ENCODE data around the gene GNL2.
A peak's percentile ranks its signal among the peaks of the same experiment; 100 is the strongest.
"Not testable (repeated sequence)": the region's sequence is repeated elsewhere in the genome, so short reads cannot be mapped to it uniquely, and the experiment has no call there.

The GNL2 gene

DNA sequence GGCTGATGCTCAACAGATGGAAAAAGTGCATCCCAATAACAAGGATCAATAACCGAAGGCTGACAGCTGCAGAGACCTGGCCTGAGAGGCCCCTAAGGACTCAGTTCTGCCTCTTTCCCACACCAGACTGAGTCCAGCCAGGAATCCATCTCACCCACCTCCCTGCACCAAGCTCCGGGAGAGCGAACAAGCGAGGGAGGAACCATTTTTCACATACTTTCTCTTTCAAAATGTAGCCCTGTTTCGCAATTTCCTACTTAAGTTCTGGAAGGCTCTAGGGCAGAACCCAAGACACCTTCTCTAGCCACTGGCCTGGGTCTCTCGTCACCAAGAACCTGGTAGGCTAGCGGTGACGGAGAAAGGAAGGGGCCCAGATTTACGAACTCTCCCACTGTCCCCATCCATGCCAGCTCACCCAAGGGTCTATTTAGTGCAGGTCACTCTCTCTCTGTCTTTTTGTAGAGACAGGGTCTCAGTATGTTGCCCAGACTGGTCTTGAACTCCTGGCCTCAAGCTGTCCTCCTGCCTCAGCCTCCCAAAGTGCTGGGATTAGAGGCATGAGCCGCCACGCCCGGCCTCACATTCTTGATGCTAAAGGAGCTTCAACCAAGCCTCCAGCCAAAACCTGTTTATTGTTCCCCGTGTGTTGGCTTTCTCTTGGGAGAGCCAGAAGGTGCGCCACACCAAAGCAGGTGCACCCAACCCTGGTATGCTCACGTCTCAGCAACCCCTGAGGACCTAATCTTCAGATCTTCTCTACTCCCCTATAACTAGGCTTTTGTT, 10.9 kb upstream of the GNL2 start:
- DNase-seq (ENCODE audit: low read depth in 2 of 2): no peak

DNA sequence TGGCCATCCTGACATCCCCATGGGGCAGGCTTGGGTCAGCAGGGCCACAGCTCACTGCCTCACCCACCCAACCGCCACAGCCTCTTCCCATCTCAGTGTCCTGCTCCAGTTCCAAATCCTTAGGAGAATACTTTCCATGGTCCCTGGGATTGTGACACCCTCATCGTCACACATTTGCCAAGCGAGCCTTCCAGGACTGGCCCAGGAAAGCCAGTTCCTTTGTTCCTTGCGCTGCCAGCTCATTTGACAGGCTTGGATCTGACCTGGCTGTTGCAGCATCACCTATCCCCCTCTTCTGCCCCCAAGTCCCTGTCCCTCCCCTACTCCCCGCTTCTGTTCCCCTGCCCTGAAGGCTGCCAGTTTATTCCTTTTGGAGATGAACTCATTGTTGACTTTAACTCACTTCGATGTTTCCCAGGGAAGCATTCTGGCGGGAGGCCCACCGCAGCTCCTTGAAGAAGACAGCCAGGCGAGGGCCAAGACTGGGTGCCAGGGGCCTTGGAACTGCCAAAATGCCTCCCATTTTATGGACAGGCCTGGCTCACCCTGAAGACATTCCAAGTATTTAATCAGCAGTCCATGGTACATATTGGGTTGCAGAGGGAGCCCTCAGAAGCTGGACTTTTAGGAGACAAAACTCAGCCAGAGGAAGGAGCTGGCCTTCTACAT, 10.2 kb upstream of the GNL2 start:
- no peak for DNase-seq (ENCODE audit: low read depth in 2 of 2)

DNA sequence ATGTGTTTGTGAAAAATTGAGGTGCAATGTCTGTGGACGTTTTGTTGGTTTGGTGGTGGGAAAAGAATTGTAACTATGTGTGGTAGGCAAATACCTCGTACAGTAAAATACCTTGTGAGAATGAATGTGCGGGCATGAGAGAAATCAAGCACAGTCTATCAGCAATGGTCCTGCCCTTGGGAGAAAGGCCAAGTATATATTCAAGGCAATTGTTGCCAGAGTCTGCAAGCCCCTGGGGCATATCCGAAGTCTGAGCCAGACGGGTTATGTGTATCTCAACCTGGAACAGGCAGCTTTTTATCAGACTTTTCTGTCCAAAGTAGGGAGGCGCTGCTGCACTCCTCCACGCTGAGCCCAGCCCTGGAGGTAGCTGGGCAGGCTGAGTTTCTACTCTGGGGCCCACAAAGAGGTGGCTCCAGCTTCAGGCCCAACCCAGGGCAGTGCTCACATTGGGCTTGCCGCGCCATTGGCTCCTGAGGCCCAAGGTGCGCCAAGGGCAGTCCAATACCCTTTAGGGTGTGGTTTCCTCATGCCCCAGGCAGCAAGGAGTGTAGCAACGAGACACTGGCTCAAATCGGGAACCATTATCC, 9.4 kb upstream of the GNL2 start:
- DNase-seq (ENCODE audit: low read depth in 2 of 2): no peak

DNA sequence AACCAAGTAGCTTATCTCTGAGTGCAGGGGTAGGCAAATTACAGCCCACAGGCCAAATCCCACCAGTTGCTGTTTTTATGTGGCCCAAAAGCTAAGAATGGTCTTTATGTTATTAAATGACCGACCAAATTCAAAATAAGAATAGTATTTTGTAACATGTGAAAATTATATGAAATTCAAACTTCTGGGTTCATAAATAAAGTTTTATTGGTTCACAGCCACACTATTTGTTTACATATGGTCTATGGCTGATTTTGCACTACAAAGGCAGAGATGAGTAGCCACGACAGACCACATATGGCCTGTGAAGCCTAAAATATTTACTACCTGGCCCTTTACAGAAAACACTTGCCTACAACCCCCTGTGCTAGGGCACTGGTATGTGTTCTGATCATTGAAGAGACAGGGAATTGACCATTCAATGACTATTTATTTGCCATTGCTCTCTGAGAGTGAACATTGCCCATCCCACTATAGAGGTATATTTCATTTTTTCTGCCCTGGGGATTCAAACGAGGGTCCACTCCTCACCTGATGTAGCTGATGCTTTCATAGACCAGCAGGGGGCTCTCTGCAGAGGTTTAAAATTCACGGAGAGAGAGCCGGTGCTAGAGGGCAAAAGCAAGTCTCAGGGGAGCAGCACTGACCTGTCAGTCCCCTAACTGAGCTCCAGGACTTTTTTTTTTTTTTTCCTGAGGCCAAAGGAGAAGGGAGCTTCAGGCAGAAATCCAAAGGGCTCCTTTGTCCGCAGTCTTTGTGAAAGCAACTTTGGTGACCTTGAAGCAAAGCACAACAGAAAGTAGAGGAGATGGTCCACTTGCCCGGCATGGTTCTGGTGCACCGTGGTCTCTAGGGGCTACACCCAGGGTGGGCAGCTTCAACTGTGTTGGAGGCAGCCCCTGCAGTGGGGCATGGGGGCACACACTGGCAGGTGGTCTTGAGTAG, 7.3 kb upstream of the GNL2 start:
- peak in 1 of 2 donors; percentile 4 for DNase-seq (ENCODE audit: low read depth in 2 of 2)

DNA sequence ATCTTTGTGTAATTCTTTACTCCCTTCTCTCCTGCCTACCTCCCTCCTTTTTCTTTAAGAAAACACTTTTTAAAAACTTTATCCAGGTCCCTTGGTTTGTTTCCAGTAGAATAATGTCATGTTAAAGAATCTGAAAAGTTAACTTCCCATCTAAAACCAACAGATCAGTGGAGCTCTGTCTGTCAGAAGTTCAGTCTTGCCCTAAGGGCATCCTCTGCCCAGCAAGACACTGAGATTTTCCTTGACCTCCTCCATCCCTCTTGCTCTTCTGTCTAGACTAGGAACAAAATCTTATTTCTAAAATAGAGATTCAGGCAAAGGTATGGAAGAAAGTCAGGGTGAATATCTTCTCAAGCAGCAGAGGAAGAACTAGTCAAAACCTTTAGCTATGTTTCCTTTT, 5.7 kb upstream of the GNL2 start:
- no peak for DNase-seq (ENCODE audit: low read depth in 2 of 2)

DNA sequence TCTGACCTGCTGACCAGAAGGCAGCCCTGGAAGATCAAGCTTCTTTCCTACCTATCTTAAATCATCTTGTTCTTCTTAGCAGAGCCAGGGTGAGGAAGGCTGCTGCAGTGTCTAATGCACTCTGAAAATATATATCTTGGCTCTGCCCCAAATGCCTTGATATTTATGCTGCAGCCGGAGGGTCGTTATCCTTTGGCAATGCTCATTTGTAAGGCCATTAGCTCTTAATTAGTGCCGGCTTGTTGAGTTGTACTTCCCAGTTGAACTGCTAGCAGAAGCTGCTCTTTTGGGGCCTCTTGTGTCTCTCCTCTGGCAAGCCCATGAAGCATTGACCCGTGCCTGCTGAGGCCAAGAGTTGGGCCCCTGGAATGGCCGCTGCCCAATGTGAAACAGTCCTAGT, 4.2 kb upstream of the GNL2 start:
- no peak for DNase-seq (ENCODE audit: low read depth in 2 of 2)

DNA sequence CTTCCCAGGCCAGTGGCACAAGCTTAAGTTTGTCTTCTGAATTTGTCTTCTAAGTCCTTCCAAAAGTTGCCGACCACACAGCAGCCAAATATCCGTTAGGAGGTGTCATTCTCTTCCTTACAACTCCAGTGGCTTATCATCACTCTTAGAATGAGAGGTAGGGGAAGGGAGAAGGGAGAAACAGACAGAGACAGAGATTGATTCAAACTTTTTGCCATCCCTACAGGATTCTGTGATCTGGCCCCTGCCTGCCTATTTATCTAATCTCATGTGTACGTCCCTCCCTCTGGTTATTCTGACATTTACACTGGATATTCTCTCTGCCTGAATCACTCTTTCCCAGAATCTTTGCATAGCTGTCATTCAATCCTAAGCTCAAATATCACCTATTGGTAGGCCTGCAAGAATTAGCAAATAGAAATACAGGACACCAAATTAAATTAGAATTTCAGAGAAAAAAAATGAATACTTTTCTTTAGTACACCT, 488 bp upstream of the GNL2 start:
- no peak for DNase-seq (ENCODE audit: low read depth in 2 of 2)

DNA sequence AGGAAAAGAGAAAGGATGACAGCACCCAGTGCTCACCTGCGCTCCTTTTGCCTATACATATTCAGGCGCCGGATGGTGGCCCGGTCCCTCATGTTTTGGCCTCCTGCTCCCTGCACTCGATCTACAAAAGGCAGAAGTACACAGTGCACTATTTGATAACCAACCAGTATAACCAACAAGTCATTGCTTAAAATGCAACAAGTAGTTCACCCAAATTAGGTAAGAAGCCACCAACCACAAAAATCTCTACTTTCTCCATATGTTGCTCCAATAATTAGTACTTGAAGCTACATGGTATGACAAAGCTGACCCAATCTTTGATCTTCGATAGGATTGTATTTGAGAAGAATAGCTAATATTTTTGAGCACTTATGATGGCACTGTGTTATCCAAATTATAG, 2.0 kb downstream of the GNL2 start:
- DNase-seq (ENCODE audit: low read depth in 2 of 2): no peak

DNA sequence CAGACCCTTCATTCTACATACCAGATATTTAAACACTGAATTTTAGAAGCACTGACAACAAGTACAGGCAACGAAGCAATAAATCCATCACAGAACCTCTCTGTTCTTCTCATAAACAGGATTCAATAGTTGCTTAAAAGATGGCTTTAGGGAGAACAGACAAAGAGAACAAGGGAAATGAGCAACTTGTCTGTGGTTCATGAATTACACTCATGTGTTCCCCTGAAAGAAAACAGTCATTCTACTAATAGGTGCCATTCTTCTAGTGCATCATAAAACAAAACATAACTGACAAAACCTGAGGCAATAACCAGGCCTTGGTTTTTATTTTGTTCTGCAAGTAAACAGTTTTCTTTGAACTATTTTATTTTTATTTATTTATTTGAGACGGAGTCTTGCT, 6.8 kb downstream of the GNL2 start:
- DNase-seq (ENCODE audit: low read depth in 2 of 2): no peak

DNA sequence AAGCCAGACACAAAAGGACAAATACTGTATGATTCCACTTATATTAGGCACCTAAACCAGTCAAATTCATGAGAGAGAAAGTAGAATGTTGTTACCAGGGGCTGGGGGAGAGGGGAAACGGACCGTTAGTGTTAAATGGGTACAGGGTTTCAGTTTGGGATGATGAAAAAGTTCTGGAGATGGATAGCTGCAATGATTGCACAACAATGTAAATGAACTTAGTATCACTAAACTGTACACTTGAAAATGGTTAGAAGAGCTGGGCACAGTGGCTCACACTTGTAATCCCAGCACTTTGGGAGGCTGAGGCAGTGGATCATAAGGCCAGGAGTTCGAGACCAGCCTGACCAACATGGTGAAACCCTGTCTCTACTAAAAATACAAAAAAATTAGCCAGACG, 11.2 kb downstream of the GNL2 start:
- DNase-seq (ENCODE audit: low read depth in 2 of 2): not testable (repeated sequence)

DNA sequence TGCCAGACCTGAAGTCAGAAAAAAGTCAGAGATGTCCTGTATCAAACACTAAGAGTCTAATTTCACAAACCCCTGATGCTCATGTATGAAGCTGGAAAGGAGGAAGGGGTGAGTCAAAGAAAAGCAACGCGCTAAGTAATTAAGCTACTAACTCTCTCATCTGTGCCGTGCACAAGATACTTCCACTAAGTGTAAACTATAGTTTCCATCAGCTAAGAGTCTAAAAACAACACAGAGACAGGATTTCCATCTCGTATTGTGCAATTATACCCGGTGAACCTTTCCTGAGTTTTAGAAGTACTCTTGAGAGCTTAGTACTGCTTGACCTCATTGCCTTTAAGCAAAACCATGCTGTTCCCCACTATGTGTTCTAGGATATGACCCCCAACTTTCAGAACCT, 20.0 kb downstream of the GNL2 start:
- DNase-seq (ENCODE audit: low read depth in 2 of 2): no peak

DNA sequence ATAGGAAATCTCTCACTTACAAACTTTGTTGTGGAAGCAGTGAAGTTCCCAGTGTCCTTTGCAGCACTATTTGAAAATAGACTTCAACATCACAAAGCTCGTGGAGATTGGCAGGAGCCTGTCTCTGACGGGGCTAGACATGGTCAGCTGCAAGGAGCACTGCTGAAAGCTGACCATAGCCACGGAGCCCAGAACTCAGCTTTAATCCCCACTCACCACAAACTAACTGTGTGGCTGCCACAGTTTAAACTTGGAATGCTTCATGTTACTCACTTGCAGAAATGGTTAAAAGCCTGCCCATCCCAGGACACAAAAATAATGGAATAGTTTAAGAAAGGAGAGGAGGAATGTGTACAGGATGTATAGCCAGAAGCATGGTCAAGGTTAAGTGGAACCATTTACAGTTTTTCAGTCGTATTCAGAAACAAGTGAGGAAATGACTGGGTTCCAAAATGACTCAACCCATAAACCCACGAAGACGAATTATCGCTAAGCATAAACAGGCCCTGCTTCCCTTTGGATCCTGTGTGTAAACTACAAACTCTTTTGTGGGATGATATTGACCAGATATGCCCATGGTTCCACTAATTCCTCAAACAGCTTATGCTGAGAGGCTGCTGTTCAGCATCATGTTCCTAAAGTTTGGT, 20.8 kb downstream of the GNL2 start:
- no peak for DNase-seq (ENCODE audit: low read depth in 2 of 2)

DNA sequence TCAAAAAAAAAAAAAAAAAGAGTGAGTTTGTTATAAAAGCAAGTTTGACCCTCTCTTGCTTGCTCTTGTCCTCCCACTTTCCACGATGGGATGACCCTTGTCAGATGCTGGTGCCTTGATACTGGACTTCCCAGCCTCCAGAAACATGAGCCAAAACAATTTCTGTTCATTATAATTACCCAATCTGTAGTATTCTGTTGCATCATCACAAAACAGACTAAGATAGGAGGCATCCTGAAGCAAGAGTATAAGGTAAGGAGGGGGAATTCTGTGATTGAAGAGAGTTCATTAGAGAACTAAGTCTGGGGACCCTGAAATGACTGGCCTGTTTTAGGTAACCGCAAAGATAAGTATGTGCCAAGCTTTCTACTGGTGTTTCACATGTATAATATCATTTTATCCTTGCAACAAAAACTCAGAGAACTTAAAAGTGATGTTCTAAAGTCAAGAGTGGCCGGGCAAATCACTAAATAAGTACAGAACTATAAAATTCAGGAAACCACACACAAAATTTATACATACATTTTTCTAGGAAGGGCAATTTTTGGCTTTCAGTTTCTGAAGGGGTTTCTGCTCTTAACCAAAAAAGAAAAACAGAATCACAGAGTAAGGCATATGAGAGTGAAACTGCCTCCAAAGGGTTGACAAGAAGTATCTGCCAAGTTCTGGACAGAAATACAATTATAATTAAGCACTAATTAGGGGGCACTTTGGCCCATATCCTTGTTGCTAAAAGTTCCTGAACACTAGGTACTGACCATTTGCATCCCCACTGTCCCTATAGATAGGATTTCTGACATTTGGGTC, 25.0 kb downstream of the GNL2 start:
- no peak for DNase-seq (ENCODE audit: low read depth in 2 of 2)

DNA sequence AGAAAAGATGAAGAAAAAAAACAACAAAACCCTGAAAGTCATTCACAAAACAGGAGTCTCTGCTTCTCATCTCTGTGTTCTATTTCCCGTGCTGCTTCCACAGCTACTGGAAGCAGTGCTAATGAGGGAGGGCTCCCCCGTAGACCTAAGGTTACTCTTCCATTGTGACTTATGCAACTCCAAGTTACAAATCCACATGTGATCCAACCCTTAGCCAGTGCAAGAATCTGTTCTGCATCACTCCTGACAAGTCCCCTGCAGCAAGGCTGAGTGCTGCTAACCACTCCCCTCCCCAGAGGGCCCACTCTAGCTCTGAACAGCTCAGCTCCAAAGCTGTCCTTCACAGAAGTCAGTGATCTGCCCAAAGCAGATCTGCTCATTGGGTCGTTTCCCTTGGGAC, 28.7 kb downstream of the GNL2 start:
- DNase-seq (ENCODE audit: low read depth in 2 of 2): no peak

DNA sequence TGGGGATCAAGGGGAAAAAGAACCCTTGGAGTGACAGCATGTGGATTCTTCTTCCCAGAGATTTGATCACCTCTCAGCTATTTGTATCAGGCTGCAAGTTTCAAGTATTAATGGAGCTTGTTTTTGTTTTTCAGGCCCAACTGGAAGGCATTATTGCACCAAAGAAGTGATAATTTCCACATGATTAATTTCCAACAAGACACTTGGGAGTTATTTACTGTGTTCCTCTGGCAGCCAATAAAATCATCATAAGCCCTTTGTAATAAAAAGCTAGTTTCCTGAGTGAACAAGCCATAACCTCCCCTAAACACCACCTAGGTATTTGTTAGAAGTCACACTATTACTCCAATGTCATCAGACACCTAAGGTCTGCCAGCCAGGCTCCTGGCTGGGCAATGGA, 30.8 kb downstream of the GNL2 start:
- DNase-seq (ENCODE audit: low read depth in 2 of 2): no peak

DNA sequence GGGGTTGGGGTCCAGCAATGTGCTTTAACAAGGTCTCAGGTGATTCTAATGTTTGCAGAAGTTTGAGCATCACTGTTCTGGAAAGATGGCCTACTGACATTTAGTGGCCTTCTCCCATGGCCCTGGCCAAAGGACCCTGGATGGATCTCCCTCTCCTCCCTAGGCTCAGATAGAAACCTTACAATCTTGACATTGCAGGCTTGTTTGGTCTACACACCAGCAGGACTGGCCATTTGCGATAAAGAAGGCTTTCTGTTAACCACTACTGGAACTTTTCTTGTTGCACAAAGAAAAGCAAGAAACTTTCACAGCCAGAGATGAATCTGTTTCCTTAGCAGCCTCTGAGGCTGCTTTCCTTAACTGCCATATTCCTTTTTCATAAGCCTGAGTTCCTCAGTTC, 32.8 kb downstream of the GNL2 start:
- no peak for DNase-seq (ENCODE audit: low read depth in 2 of 2)

DNA sequence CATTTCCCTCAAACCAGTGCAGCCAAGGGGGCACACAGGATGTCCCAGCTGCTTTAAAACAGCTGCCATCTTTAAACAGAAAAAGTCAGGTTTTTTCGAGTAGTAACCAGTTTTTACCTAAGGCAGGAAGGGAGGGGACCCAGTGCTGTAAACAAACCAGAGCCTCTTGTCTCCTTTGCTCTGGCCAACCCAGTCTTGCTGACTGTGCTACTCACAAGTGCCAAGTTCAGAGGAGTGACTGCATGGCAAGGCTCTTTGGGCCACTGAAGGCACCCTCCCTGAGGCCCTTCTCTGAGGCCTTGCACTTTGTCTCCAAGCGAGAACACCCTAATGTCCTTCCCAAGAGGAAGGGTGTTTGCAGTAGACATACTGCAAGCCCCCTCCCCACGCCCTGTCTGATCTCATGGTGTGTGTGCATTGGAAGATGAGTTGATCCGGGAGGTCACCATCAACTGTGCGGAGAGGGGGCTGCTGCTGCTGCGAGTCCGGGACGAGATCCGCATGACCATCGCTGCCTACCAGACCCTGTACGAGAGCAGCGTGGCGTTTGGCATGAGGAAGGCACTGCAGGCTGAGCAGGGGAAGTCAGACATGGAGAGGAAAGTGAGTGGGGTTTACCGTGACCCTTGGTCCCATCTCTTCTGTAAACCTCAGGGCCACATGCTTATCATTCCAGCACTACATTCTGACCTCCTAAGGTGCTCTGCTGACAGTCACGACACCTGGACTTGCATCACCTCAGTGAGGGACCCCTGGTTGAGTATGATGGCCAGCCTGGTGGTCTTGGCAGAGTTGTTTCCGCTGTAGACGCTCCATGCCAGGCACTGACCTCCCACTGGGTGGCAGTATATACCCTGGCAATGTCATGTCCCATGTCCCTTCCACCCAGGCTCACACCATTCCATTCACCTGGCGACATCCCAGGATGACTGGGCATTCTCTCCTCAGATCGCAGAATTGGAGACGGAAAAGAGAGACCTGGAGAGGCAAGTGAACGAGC, 34.3 kb downstream of the GNL2 start:
- DNase-seq (ENCODE audit: low read depth in 2 of 2): no peak

DNA sequence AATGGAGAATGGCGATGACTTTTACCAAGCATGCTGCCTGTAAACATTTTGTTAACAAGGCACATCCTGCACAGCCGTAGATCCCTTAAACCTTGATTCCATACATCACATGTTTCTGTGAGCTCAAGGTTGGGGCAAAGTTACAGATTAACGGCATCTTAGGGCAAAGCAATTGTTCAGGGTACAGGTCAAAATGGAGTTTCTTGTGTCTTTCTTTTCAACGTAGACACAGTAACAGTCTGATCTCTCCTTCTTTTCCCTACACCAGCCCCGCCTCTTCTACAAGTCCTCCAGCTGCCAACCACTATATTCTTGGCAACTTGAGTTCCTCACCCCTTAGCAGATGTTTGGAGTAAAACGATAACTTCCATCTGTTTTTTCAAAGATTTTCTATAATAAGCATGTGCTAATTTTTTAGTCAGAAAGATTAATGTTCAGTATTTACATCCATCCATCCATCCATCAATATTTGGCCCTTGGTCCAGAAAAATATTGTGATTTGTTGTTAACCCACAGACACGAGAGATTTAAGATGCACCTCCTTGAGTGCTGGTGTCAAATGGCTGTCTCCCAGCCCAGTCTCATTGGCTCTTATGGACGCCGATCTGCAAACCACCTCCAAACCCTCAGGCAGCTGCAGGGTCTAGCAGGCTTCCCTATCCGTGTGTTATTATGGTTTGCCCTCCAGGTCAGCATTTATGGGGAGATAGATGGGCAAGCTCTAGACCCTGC, 35.2 kb downstream of the GNL2 start:
- no peak for DNase-seq (ENCODE audit: low read depth in 2 of 2)

DNA sequence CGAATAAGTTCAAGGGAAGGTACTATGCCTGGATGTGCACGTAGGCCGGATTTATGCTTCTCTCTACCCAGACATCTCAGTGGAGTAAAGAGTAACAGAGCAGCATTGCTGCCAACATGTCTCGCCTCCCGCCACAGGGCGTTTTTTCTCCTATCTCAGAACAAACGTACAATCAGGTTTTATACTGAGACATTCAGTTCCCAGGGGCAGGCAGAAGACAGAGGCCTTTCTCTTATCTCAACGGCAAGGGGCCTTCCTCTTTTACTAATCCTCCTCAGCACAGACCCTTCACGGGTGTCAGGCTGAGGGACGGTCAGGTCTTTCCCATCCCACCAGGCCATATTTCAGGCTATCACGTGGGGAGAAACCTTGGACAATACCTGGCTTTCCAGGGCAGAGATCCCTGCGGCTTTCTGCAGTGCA, 35.8 kb downstream of the GNL2 start:
- not testable (repeated sequence) for DNase-seq (ENCODE audit: low read depth in 2 of 2)

Measured in stimulated activated CD4-positive, alpha-beta T cell treated with anti-CD3 and anti-CD28 coated beads, Interleukin-15, amount 100 ng/mL, for 48 hours (primary cell).